ENCODE data around the gene AQP12A.
"Not testable (repeated sequence)": the region's sequence is repeated elsewhere in the genome, so short reads cannot be mapped to it uniquely, and the experiment has no call there.

AQP12A gene

GRCh38 chr2:240691631-240692420 lies at the start of gene AQP12A:
Gene AQP12A, plus strand, starts transcription at chr2:240691866. Its CDS starts 48 bp downstream, at chr2:240691914.
- DNase-seq: not testable (repeated sequence)

GRCh38 chr2:240642061-240642805 lies 49.4 kb upstream of the AQP12A start:
- no peak for DNase-seq

- DNase-seq: no peak
Observed at GRCh38 chr2:240642806-240643092, 48.9 kb upstream of the AQP12A start.

GRCh38 chr2:240643093-240643810 lies 48.4 kb upstream of the AQP12A start:
- DNase-seq: no peak

- DNase-seq: no peak
Observed at GRCh38 chr2:240643811-240644150, 47.9 kb upstream of the AQP12A start.

- DNase-seq: no peak
Observed at GRCh38 chr2:240644171-240644651, 47.5 kb upstream of the AQP12A start.

- no peak for DNase-seq
Observed at GRCh38 chr2:240644859-240645301, 46.8 kb upstream of the AQP12A start.

GRCh38 chr2:240645346-240645745 lies 46.3 kb upstream of the AQP12A start:
- DNase-seq: no peak

GRCh38 chr2:240645801-240646175 lies 45.9 kb upstream of the AQP12A start:
- DNase-seq: no peak

- DNase-seq: peak; percentile 69 to 70
Observed at GRCh38 chr2:240646176-240646899, 45.3 kb upstream of the AQP12A start.

- DNase-seq: no peak
Observed at GRCh38 chr2:240646900-240647502, 44.7 kb upstream of the AQP12A start.

- no peak for DNase-seq
Observed at GRCh38 chr2:240647503-240648154, 44.0 kb upstream of the AQP12A start.

GRCh38 chr2:240648155-240648649 lies 43.5 kb upstream of the AQP12A start:
- DNase-seq: no peak

GRCh38 chr2:240648650-240649275 lies 42.9 kb upstream of the AQP12A start:
- DNase-seq: no peak

- no peak for DNase-seq
Observed at GRCh38 chr2:240649331-240649730, 42.3 kb upstream of the AQP12A start.

GRCh38 chr2:240650254-240650965 lies 41.3 kb upstream of the AQP12A start:
- DNase-seq: no peak

GRCh38 chr2:240651185-240651584 lies 40.5 kb upstream of the AQP12A start:
- DNase-seq: no peak

GRCh38 chr2:240655931-240656886 lies 35.5 kb upstream of the AQP12A start:
- peak; percentile 16 to 30 for DNase-seq

GRCh38 chr2:240659883-240660282 lies 31.8 kb upstream of the AQP12A start:
- not testable (repeated sequence) for DNase-seq
